MM.1S (cell line): ENCODE data around the gene LNPEP.

ENCODE experiments used
- DNase-seq: peaks from one replicate; pipeline ENCODE4 v3.0.0-alpha.2; 2015
- H2AFZ ChIP-seq: fragments of 300-600 bp; sonication (generic); 2 replicates; pipeline ENCODE4 v1.6.0; 2016; ENCODE audit warnings: antibody characterized with exemption, low read length
- H3F3A ChIP-seq: fragments of 300-600 bp; sonication (generic); 2 replicates; pipeline ENCODE4 v1.6.1; 2016; ENCODE audit warnings: mild to moderate bottlenecking, antibody characterized with exemption, low read length, moderate library complexity, mixed read lengths; ENCODE audit not compliant: insufficient read depth
- H3K27ac ChIP-seq: fragments of 300-600 bp; sonication (generic); 2 replicates; pipeline ENCODE4 v1.5.1; 2016; ENCODE audit warnings: mild to moderate bottlenecking, low read length
- H3K27me3 ChIP-seq: fragments of 300-600 bp; sonication (generic); replicated peaks from 2 replicates; pipeline ENCODE4 v1.6.0; 2016; ENCODE audit warnings: low read length; ENCODE audit not compliant: insufficient read depth
- H3K36me3 ChIP-seq: fragments of 300-600 bp; sonication (generic); replicated peaks from 2 replicates; pipeline ENCODE4 v1.6.1; 2016; ENCODE audit warnings: mild to moderate bottlenecking, low read length, mixed read lengths; ENCODE audit not compliant: insufficient read depth
- H3K4me1 ChIP-seq: fragments of 300-600 bp; sonication (generic); 2 replicates; pipeline ENCODE4 v1.6.1; 2016; ENCODE audit warnings: low read length, mixed read lengths
- H3K4me2 ChIP-seq: fragments of 300-600 bp; sonication (generic); 2 replicates; pipeline ENCODE4 v1.6.0; 2016; ENCODE audit warnings: low read depth, low read length
- H3K4me3 ChIP-seq: fragments of 300-600 bp; sonication (generic); 2 replicates; pipeline ENCODE4 v1.5.1; 2016; ENCODE audit warnings: low read length, mixed read lengths
- H3K79me2 ChIP-seq: fragments of 300-600 bp; sonication (generic); 2 replicates; pipeline ENCODE4 v1.6.1; 2016; ENCODE audit warnings: mixed run types, low read length, mixed read lengths
- H3K9ac ChIP-seq: fragments of 300-600 bp; sonication (generic); 2 replicates; pipeline ENCODE4 v1.6.1; 2016; ENCODE audit warnings: low read length, mixed read lengths
- H3K9me2 ChIP-seq: fragments of 300-600 bp; sonication (generic); replicated peaks from 2 replicates; pipeline ENCODE4 v1.6.1; 2016; ENCODE audit warnings: mild to moderate bottlenecking, low read length, mixed read lengths; ENCODE audit not compliant: insufficient read depth
- H3K9me3 ChIP-seq: fragments of 300-600 bp; sonication (generic); replicated peaks from 2 replicates; pipeline ENCODE4 v1.6.1; 2016; ENCODE audit warnings: mild to moderate bottlenecking, low read length, mixed read lengths; ENCODE audit not compliant: insufficient read depth
- H4K20me1 ChIP-seq: fragments of 300-600 bp; sonication (generic); 2 replicates; pipeline ENCODE4 v1.6.1; 2016; ENCODE audit warnings: mild to moderate bottlenecking, low read length, moderate library complexity, mixed read lengths; ENCODE audit not compliant: insufficient read depth
- EZH2 ChIP-seq: fragments of 300-600 bp; sonication (generic); optimal IDR thresholded peaks from 2 replicates; pipeline ENCODE3; 2017; ENCODE audit warnings: low read depth, mild to moderate bottlenecking, antibody characterized with exemption, low read length, mixed read lengths
- EZH2phosphoT487 ChIP-seq: fragments of 300-600 bp; sonication (generic); IDR thresholded peaks from 2 replicates; pipeline ENCODE4 v1.6.1; 2018; ENCODE audit warnings: antibody characterized with exemption, low read length
- TF ChIP-seq, protein P1 (sequence below): fragments of 300-600 bp; sonication (generic); IDR thresholded peaks from 2 replicates; pipeline ENCODE4 v1.5.1; 2016; ENCODE audit warnings: antibody characterized with exemption, low read length, mixed read lengths

LNPEP gene

DNA sequence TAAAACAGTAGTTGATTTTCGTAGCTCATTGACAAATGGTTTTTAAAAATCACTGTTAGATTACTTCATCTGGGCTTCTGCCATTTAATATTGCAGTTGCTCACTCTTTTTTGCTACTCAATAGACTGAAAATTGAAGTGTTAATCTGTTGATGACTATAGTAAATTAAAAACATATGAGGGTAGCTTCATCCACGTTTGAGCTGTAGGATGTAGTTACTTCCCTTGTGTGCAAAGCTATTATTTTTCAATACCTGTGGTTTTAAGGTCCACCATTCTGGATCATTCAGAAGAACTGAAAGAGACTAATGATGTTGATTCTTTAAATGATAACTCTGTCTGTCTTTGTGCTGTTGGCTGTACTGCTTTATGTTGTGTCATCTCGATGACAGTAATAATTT lies 74.7 kb downstream of the LNPEP start:
- TF ChIP-seq EZH2phosphoT487 (no peak), EZH2 (no peak)
- TF ChIP-seq, protein P1, sequence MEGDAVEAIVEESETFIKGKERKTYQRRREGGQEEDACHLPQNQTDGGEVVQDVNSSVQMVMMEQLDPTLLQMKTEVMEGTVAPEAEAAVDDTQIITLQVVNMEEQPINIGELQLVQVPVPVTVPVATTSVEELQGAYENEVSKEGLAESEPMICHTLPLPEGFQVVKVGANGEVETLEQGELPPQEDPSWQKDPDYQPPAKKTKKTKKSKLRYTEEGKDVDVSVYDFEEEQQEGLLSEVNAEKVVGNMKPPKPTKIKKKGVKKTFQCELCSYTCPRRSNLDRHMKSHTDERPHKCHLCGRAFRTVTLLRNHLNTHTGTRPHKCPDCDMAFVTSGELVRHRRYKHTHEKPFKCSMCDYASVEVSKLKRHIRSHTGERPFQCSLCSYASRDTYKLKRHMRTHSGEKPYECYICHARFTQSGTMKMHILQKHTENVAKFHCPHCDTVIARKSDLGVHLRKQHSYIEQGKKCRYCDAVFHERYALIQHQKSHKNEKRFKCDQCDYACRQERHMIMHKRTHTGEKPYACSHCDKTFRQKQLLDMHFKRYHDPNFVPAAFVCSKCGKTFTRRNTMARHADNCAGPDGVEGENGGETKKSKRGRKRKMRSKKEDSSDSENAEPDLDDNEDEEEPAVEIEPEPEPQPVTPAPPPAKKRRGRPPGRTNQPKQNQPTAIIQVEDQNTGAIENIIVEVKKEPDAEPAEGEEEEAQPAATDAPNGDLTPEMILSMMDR = no peak
- Histone ChIP-seq H3K36me3 (peaks cover 3% of the 10 kb centered on the region; the same call in 1 of the 2 replicates), H3K27ac (no peak overlapping the region)

DNA sequence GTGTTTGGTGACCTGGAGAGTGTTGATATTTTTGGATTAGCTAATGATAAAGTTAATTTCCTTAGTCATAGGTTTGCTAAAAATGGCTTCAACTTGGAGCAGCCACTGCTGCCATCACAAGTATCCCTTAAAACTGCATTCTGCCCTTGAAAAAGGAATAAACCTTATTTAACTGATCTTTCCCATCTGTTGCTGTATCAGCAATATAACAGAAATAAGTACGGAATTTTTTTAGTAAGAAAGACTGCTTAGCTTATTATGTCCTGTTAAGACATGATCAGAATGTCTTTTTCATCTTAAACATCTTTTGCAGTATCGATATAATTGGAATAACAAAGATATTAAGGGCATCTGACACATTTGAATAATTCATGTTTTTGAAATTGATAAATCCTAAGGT lies 75.7 kb downstream of the LNPEP start:
- Histone ChIP-seq H3K4me1 (peaks cover 7% of the 10 kb centered on the region), H3K9me2 (no peaks in the 10 kb centered on the region), H3K4me3 (no peak overlapping the region), H4K20me1 (no peaks in the 10 kb centered on the region), H2AFZ (no peak overlapping the region), H3K27me3 (no peaks in the 10 kb centered on the region), H3K27ac (no peak overlapping the region), H3K9ac (no peak overlapping the region), H3K79me2 (no peaks in the 10 kb centered on the region), H3K9me3 (no peaks in the 10 kb centered on the region), H3K36me3 (peaks cover 3% of the 10 kb centered on the region; the same call in 1 of the 2 replicates), H3F3A (no peaks in the 10 kb centered on the region), H3K4me2 (no peak overlapping the region)
- no peak for DNase-seq
- no peak for TF ChIP-seq EZH2phosphoT487
- no peak for TF ChIP-seq EZH2
- TF ChIP-seq, protein P1 = no peak

More for the DNA sequence above, 74.7 kb downstream of the LNPEP start:
- no peak for DNase-seq
- Histone ChIP-seq H3K27me3 (no peaks in the 10 kb centered on the region), H3K9me2 (no peaks in the 10 kb centered on the region), H3K9ac (no peak overlapping the region), H3K79me2 (no peaks in the 10 kb centered on the region), H3K4me2 (no peak overlapping the region), H3F3A (no peaks in the 10 kb centered on the region), H3K4me3 (no peak overlapping the region), H4K20me1 (no peaks in the 10 kb centered on the region), H3K9me3 (no peaks in the 10 kb centered on the region), H2AFZ (no peak overlapping the region), H3K4me1 (peaks cover 7% of the 10 kb centered on the region)

DNA sequence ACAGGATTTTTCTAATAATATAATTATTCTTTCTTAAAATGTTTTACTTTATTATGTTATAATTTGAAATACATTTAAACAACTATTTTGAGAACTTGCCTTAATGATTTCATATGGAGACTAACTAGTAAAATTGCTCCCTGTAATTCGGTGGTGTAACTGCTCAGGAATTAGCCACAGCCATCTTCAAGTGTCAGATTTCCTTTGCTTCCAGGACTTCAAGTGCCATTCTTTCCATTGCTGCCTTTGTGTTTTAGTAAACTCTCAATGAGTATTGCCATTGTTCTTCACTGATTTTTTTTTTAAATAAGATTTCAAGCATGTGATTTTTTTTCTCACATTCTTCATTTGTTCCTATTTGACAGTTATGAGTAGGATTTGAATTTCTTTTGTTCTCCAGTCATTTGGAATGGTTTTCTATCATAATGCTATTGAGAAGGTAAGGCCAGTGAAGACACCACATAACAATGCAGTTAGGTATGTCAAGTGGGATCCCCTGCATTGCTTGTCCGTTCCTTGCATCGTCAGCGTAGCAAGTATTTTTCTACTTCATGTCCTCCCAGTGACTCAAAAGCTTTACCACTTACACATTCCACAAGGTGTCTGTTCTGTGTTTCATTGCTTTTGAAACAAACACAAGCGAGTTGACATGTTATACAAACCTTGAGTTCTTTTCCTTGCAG lies 83.7 kb downstream of the LNPEP start:
- Histone ChIP-seq H3K4me1 (no peaks in the 10 kb centered on the region), H3F3A (no peaks in the 10 kb centered on the region), H3K9me2 (no peaks in the 10 kb centered on the region), H3K27ac (no peak overlapping the region), H3K79me2 (no peaks in the 10 kb centered on the region), H3K9ac (no peak overlapping the region), H3K9me3 (no peaks in the 10 kb centered on the region), H3K27me3 (no peaks in the 10 kb centered on the region), H4K20me1 (no peaks in the 10 kb centered on the region), H2AFZ (no peak overlapping the region), H3K36me3 (no peaks in the 10 kb centered on the region; the same call in 1 of the 2 replicates), H3K4me2 (no peak overlapping the region), H3K4me3 (no peak overlapping the region)
- no peak for DNase-seq
- no peak for TF ChIP-seq EZH2phosphoT487
- TF ChIP-seq, protein P1 = no peak
